Neuronal stem cell (in vitro differentiated cells): ENCODE data around the gene UBR7.
"Not testable (repeated sequence)": the region's sequence is repeated elsewhere in the genome, so short reads cannot be mapped to it uniquely, and the experiment has no call there.

Experiments
- DNase-seq: peaks from one replicate; pipeline ENCODE4 v3.0.0-alpha.2; 2013; ENCODE audit warnings: low spot score
- H2AFZ ChIP-seq: one replicate; pipeline ENCODE4 v1.6.1; 2013; ENCODE audit warnings: mild to moderate bottlenecking, low read length, inconsistent platforms
- H2AK5ac ChIP-seq: 2 replicates; pipeline ENCODE4 v1.6.1; 2013; ENCODE audit warnings: low read depth, mild to moderate bottlenecking, inconsistent platforms, low read length, moderate library complexity, mixed read lengths
- H2BK120ac ChIP-seq: 2 replicates; pipeline ENCODE4 v1.6.1; 2013; ENCODE audit warnings: low read depth, mild to moderate bottlenecking, inconsistent platforms, low read length, moderate library complexity, mixed read lengths
- H2BK12ac ChIP-seq: one replicate; pipeline ENCODE4 v1.6.1; 2013; ENCODE audit warnings: low read length, inconsistent platforms
- H2BK15ac ChIP-seq: 2 replicates; pipeline ENCODE4 v1.6.1; 2013; ENCODE audit warnings: mild to moderate bottlenecking, low read length, inconsistent platforms, mixed read lengths
- H2BK5ac ChIP-seq: one replicate; pipeline ENCODE4 v1.6.1; 2013; ENCODE audit warnings: inconsistent platforms, mild to moderate bottlenecking, low read length, moderate library complexity
- H3K14ac ChIP-seq: one replicate; pipeline ENCODE4 v1.6.1; 2013; ENCODE audit warnings: low read length, inconsistent platforms
- H3K18ac ChIP-seq: 2 replicates; pipeline ENCODE4 v1.6.1; 2013; ENCODE audit warnings: low read length, inconsistent platforms
- H3K23ac ChIP-seq: 2 replicates; pipeline ENCODE4 v1.6.1; 2013; ENCODE audit warnings: low read depth, mild to moderate bottlenecking, mixed read lengths, low read length, inconsistent platforms; ENCODE audit not compliant: poor library complexity
- H3K27ac ChIP-seq: replicated peaks from 3 replicates; pipeline ENCODE4 v1.5.1; 2013; ENCODE audit warnings: low read length, inconsistent platforms
- H3K27me3 ChIP-seq, 3 experiments: 2 replicates each; pipeline ENCODE4 v1.6.1; 2013; ENCODE audit warnings: low read length in 3 of 3, mild to moderate bottlenecking in 2 of 3, inconsistent platforms in 1 of 3, low read depth in 1 of 3, mixed read lengths in 1 of 3, moderate library complexity in 1 of 3; ENCODE audit not compliant: control insufficient read depth in 3 of 3, insufficient read depth in 3 of 3
- H3K36me3 ChIP-seq, 2 donors: replicated peaks in 1 of 2; 2 replicates each; pipeline ENCODE4 v1.6.1; 2013; ENCODE audit warnings: low read length in 2 of 2; ENCODE audit not compliant: control insufficient read depth in 2 of 2, insufficient read depth in 2 of 2
- H3K4ac ChIP-seq: 2 replicates; pipeline ENCODE4 v1.6.1; 2013; ENCODE audit warnings: inconsistent platforms, mild to moderate bottlenecking, low read length, moderate library complexity
- H3K4me1 ChIP-seq, 2 donors: 1 replicate in 1 of 2; 2 replicates in 1 of 2; pipeline ENCODE4 v1.6.1; 2013; ENCODE audit warnings: low read length in 2 of 2, low read depth in 1 of 2; ENCODE audit not compliant: control insufficient read depth in 2 of 2, insufficient read depth in 1 of 2
- H3K4me2 ChIP-seq: one replicate; pipeline ENCODE4 v1.6.1; 2013; ENCODE audit warnings: mild to moderate bottlenecking, low read length, inconsistent platforms; ENCODE audit not compliant: insufficient read depth, poor library complexity, severe bottlenecking
- H3K4me3 ChIP-seq, 2 donors: 2 replicates each; pipeline ENCODE4 v1.5.1; 2013; ENCODE audit warnings: low read length in 2 of 2, mild to moderate bottlenecking in 2 of 2, inconsistent platforms in 1 of 2, moderate library complexity in 1 of 2
- H3K79me1 ChIP-seq: one replicate; pipeline ENCODE4 v1.6.1; 2013; ENCODE audit warnings: low read depth, mild to moderate bottlenecking, inconsistent platforms, low read length, moderate library complexity
- H3K9ac ChIP-seq: one replicate; pipeline ENCODE4 v1.6.1; 2013; ENCODE audit warnings: mild to moderate bottlenecking, low read depth, low read length, inconsistent platforms; ENCODE audit not compliant: poor library complexity
- H3K9me3 ChIP-seq, 2 donors: replicated peaks in 1 of 2; 2 replicates each; pipeline versions ENCODE3 to v1.6.1; 2013; ENCODE audit warnings: low read length in 2 of 2, mild to moderate bottlenecking in 2 of 2, inconsistent platforms in 1 of 2, low read depth in 1 of 2, mixed read lengths in 1 of 2, moderate library complexity in 1 of 2; ENCODE audit not compliant: control insufficient read depth in 2 of 2, insufficient read depth in 1 of 2
- H4K8ac ChIP-seq: one replicate; pipeline ENCODE4 v1.6.1; 2013; ENCODE audit warnings: low read depth, mild to moderate bottlenecking, inconsistent platforms, low read length, moderate library complexity
- H4K91ac ChIP-seq: one replicate; pipeline ENCODE4 v1.6.1; 2013; ENCODE audit warnings: low read length, low read depth, mild to moderate bottlenecking, inconsistent platforms; ENCODE audit not compliant: poor library complexity
- WGBS, 2 donors: extraction: QIAGEN DNeasy Blood & Tissue Kit; methylation state at CpG; one replicate each; pipeline ENCODE4 v1.1.7; 2013; ENCODE audit warnings: missing lambda C conversion rate in 2 of 2, mixed read lengths in 1 of 2; ENCODE audit not compliant: insufficient read length in 2 of 2, insufficient replicate concordance in 1 of 2; ENCODE audit errors: extremely low coverage in 2 of 2; 5-methylcytosine and 5-hydroxymethylcytosine counted together

UBR7 gene

DNA sequence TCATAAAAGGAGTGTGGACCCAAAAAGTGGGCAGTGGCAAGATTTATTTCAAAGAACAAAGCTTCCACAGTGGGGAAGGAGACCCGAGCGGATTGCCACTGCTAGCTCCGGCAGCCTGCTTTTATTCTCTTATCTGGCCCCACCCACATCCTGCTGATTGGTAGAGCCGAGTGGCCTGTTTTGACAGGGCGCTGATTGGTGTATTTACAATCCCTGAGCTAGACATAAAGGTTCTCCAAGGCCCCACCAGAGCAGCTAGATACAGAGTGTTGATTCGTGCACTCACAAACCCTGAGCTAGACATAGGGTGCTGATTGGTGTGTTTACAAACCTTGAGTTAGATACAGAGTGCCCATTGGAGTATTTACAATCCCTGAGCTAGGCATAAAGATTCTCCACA, 37.4 kb upstream of the UBR7 start:
- not testable (repeated sequence) for H3K23ac ChIP-seq, H3K27me3 ChIP-seq, DNase-seq, H3K4me2 ChIP-seq, H4K91ac ChIP-seq, H2BK15ac ChIP-seq, H2AK5ac ChIP-seq, H3K27ac ChIP-seq, H4K8ac ChIP-seq, H3K4me3 ChIP-seq, H3K9me3 ChIP-seq, H3K9ac ChIP-seq, H3K4me1 ChIP-seq, H3K18ac ChIP-seq, H3K14ac ChIP-seq, H2BK12ac ChIP-seq, H3K4ac ChIP-seq, H3K36me3 ChIP-seq, H2BK120ac ChIP-seq, H2BK5ac ChIP-seq, H3K79me1 ChIP-seq
- no CpG with 5 or more reads among the region's 6 CpGs for WGBS, 2 donors
- H2AFZ ChIP-seq: peak overlapping the region; percentile 69

DNA sequence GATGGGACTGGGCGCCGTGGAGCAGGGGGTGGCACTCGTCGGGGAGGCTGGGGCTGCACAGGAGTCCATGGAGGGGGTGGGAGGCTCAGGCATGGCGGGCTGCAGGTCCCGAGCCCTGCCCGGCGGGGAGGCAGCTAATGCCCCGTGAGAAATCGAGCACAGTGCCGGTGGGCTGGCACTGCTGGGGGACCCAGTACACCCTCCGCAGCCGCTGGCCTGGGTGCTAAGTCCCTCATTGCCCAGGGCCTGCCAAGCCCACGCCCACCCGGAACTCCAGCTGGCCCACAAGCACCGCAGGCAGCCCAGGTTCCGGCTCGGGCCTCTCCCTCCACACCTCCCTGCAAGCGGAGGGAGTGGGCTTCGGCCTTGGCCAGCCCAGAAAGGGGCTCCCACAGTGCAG, 36.9 kb upstream of the UBR7 start:
- no CpG with 5 or more reads among the region's 20 CpGs for WGBS, 2 donors
- not testable (repeated sequence) for H2AFZ ChIP-seq, H2BK5ac ChIP-seq, H3K27ac ChIP-seq, H2BK120ac ChIP-seq, H3K9ac ChIP-seq, H2AK5ac ChIP-seq, H4K8ac ChIP-seq, H3K36me3 ChIP-seq, H3K4me2 ChIP-seq, H3K18ac ChIP-seq, H3K4me3 ChIP-seq, H2BK12ac ChIP-seq, H4K91ac ChIP-seq, H3K9me3 ChIP-seq, H3K14ac ChIP-seq, H3K27me3 ChIP-seq, H2BK15ac ChIP-seq, H3K4me1 ChIP-seq, H3K79me1 ChIP-seq, H3K23ac ChIP-seq, H3K4ac ChIP-seq, DNase-seq

DNA sequence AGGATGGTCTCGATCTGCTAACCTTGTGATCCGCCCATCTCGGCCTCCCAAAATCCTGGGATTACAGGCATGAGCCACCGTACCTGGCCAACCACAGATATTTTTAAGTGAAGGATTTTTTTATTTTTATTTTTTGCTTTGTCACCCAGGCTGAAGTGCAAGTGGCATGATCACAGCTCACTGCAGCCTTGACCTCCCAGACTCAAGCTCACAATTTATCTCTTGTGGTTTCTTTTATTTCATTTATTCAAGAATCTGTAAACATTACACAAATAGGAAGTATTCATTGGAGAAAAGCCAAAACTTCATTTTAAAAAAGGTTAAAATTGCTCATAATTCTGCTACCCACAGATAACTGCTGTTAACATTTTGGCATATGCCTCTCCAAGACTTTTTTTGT, 35.7 kb upstream of the UBR7 start:
- Histone ChIP-seq H2BK120ac (no peak overlapping the region), H2AK5ac (no peak overlapping the region), H3K14ac (no peak overlapping the region), H3K79me1 (no peaks in the 10 kb centered on the region), H2BK5ac (no peak overlapping the region), H4K8ac (no peak overlapping the region), H2BK12ac (no peak overlapping the region), H3K9ac (no peak overlapping the region), H3K9me3 (no peaks in the 10 kb centered on the region), H3K4me2 (no peak overlapping the region), H3K23ac (no peak overlapping the region), H4K91ac (no peak overlapping the region), H3K4me1 (peaks cover 0 to 5% of the 10 kb centered on the region in 2 donors), H3K4me3 (no peak overlapping the region), H3K27me3 (peaks cover 0 to 10% (median 0%) of the 10 kb centered on the region in 3 experiments), H3K27ac (no peak overlapping the region), H2AFZ (no peak overlapping the region), H3K36me3 (no peaks in the 10 kb centered on the region), H2BK15ac (no peak overlapping the region), H3K4ac (no peak overlapping the region), H3K18ac (no peak overlapping the region)
- no peak for DNase-seq
- WGBS, 2 donors: no CpG with 5 or more reads among the region's 4 CpGs

DNA sequence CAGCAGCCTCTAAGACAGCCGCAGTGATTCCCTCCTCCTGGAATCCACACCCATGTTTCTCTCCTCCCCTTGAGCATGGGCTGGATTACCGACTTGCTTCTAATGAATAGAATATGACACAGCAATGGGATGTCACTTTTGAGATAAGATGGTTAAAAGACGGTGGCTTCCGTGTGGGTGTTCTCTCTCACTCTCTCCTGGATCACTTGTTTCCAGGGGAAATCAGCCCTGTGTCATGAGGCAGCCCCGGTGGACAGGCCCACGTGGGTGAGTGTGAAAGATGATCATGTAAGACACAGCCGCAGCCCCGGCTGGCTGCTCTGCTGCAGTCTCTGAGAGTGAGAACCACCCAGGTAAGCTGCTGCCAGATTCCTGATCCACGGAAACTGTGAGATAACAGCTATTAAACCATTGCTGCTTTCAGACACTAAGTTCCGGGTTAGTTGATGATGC, 33.1 kb upstream of the UBR7 start:
- no peak overlapping the region for H2AK5ac ChIP-seq
- no peak overlapping the region for H4K8ac ChIP-seq
- H3K4me1 ChIP-seq: peaks cover 0 to 5% of the 10 kb centered on the region in 2 donors
- no peak overlapping the region for H2BK12ac ChIP-seq
- peaks cover 0 to 10% (median 0%) of the 10 kb centered on the region in 3 experiments for H3K27me3 ChIP-seq
- H2BK5ac ChIP-seq: no peak overlapping the region
- H3K4ac ChIP-seq: no peak overlapping the region
- no peak overlapping the region for H3K23ac ChIP-seq
- no peak overlapping the region for H3K9ac ChIP-seq
- H3K4me3 ChIP-seq: no peak overlapping the region
- H3K14ac ChIP-seq: no peak overlapping the region
- no peak overlapping the region for H3K18ac ChIP-seq
- no peaks in the 10 kb centered on the region for H3K79me1 ChIP-seq
- no peak overlapping the region for H3K27ac ChIP-seq
- H3K4me2 ChIP-seq: no peak overlapping the region
- H3K36me3 ChIP-seq: no peaks in the 10 kb centered on the region
- no peak for DNase-seq
- no peak overlapping the region for H2BK120ac ChIP-seq
- no peaks in the 10 kb centered on the region for H3K9me3 ChIP-seq
- H2BK15ac ChIP-seq: no peak overlapping the region
- H2AFZ ChIP-seq: peak overlapping the region; percentile 84
- WGBS, 2 donors: no CpG with 5 or more reads among the region's 10 CpGs
- H4K91ac ChIP-seq: no peak overlapping the region
